Uterus (tissue), 4 donors: ENCODE data around the gene ZNF771. TPM values are rescaled to one million over a fixed set of nuclear protein-coding genes. Genes with fewer than 3 reads are reported as not detected.

ENCODE experiments used
- DNase-seq, 2 donors: peaks; one replicate each; pipeline ENCODE4 v3.0.0-alpha.2; 2019 to 2020
- H3K27ac ChIP-seq, 2 donors: fragments of 200-600 bp; sonication (generic); 1 replicate in 1 of 2; 2 replicates in 1 of 2; pipeline ENCODE4 v1.5.1; 2016 to 2018
- H3K27me3 ChIP-seq, 2 donors: fragments of 200-600 bp; sonication (generic); one replicate each; pipeline ENCODE4 v1.5.1; 2018 to 2019; ENCODE audit warnings: control low read depth in 1 of 2
- H3K36me3 ChIP-seq, 2 donors: fragments of 200-600 bp; sonication (generic); one replicate each; pipeline ENCODE4 v1.5.1; 2019; ENCODE audit warnings: control low read depth in 1 of 2
- H3K4me1 ChIP-seq, 2 donors: fragments of 200-600 bp; sonication (generic); one replicate each; pipeline ENCODE4 v1.5.1; 2018 to 2019; ENCODE audit warnings: control low read depth in 1 of 2
- H3K4me3 ChIP-seq, 2 donors: fragments of 200-600 bp; sonication (generic); 1 replicate in 1 of 2; 2 replicates in 1 of 2; pipeline ENCODE4 v1.5.1; 2018 to 2019; ENCODE audit warnings: mild to moderate bottlenecking in 1 of 2
- H3K9me3 ChIP-seq, 2 donors: fragments of 200-600 bp; sonication (generic); one replicate each; pipeline ENCODE4 v1.5.1; 2019; ENCODE audit warnings: control low read depth in 1 of 2
- POLR2A ChIP-seq, 2 donors: fragments of 450-650 bp; IDR thresholded peaks; one replicate each; pipeline ENCODE4 v1.6.1; 2016; ENCODE audit warnings: antibody characterized with exemption in 2 of 2, mild to moderate bottlenecking in 1 of 2, moderate library complexity in 1 of 2
- intact Hi-C: fragments of 100-400 bp; cut with DNase I; formaldehyde crosslinking; loops from one replicate; pipeline ENCODE4 v1.15.1; 2023; ENCODE audit warnings: low total_unique reads
- total RNA-seq, 4 donors: library from RNA; depleted of rRNA in 3 of 4; stranded (reverse); fragments of >200 nt in 3 of 4; gene quantifications; one replicate each; pipeline versions ENCODE4 v1.1.0 to v1.2.4, GENCODE V29; 2014 to 2023
- TF ChIP-seq, protein P1 (sequence below), 4 experiments: fragments of 200-600 bp in 2 of 4; fragments of 450-650 bp in 2 of 4; sonication (generic) in 2 of 4; IDR thresholded peaks; one replicate each; pipeline ENCODE4 v1.5.1; 2016 to 2019; ENCODE audit warnings: antibody characterized with exemption in 4 of 4, mild to moderate bottlenecking in 2 of 4, moderate library complexity in 1 of 4
- donor health status: DM: yes; HTN: yes; CAD: no.

Gene ZNF771
- total RNA-seq, 4 donors from 2014 or later, result 12.2 to 75.3 (median 25.6) TPM

DNA sequence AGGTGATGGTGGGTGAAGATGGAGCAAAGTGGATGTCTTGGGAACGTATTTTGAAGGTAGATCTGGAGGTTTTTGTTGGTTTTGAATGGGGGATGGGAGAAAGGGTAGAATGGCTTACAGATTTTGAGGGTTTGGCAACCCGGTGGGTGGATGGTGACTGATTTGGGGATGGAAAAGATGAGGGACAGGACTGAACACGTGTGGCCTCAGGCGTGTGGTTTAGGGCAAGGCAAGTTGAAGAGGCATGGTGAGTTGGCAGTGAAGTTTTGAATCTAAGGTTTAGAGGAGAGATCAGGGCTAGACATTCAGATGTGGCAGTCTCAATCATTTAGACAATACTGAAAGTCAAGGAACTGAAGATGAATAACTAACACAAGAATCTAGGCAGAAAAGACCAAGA lies 27.4 kb downstream of the ZNF771 start:
- H3K36me3 ChIP-seq, result no peaks in the 10 kb centered on the region
- H3K4me3 ChIP-seq, result no peak overlapping the region
- DNase-seq, result no peak
- no peak overlapping the region for H3K27ac ChIP-seq
- no peaks in the 10 kb centered on the region for H3K4me1 ChIP-seq
- no peak for TF ChIP-seq POLR2A (IDR thresholded peaks at IDR 0.05)
- TF ChIP-seq, protein P1, sequence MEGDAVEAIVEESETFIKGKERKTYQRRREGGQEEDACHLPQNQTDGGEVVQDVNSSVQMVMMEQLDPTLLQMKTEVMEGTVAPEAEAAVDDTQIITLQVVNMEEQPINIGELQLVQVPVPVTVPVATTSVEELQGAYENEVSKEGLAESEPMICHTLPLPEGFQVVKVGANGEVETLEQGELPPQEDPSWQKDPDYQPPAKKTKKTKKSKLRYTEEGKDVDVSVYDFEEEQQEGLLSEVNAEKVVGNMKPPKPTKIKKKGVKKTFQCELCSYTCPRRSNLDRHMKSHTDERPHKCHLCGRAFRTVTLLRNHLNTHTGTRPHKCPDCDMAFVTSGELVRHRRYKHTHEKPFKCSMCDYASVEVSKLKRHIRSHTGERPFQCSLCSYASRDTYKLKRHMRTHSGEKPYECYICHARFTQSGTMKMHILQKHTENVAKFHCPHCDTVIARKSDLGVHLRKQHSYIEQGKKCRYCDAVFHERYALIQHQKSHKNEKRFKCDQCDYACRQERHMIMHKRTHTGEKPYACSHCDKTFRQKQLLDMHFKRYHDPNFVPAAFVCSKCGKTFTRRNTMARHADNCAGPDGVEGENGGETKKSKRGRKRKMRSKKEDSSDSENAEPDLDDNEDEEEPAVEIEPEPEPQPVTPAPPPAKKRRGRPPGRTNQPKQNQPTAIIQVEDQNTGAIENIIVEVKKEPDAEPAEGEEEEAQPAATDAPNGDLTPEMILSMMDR (IDR thresholded peaks at IDR 0.05), result no peak
- intact Hi-C loops, result no loop called here
- no peaks in the 10 kb centered on the region for H3K27me3 ChIP-seq
- H3K9me3 ChIP-seq, result no peaks in the 10 kb centered on the region

DNA sequence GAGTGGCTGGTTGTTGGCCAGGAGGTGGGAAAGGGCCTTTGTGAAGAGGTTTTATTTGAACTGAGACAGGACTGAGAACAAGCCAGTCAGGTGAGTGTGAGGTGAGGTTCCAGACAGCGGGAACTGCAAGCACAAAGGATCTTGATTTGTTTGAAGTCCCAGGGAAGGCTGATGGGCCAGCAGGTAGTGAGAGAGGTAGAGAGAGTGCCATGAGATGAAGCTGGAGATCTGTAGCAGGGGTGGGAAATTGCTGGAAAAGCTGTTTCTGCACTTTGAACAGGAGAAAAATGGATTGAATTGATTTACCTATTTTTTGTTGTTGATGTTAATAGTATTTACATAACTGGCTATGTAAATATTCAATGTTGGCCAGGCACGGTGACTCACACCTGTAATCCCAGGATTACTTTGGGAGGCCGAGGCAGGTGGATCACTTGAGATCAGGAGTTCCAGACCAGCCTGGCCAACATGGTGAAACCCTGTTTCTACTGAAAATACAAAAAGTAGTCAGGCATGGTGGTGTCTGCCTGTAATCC lies 30.2 kb downstream of the ZNF771 start:
- Histone ChIP-seq H3K4me3 (no peak overlapping the region), H3K4me1 (no peaks in the 10 kb centered on the region), H3K36me3 (no peaks in the 10 kb centered on the region), H3K27me3 (no peaks in the 10 kb centered on the region), H3K9me3 (no peaks in the 10 kb centered on the region), H3K27ac (no peak overlapping the region)
- intact Hi-C loops, result no loop called here
- no peak for DNase-seq
- TF ChIP-seq, protein P1 (IDR thresholded peaks at IDR 0.05), result no peak
- no peak for TF ChIP-seq POLR2A (IDR thresholded peaks at IDR 0.05)

DNA sequence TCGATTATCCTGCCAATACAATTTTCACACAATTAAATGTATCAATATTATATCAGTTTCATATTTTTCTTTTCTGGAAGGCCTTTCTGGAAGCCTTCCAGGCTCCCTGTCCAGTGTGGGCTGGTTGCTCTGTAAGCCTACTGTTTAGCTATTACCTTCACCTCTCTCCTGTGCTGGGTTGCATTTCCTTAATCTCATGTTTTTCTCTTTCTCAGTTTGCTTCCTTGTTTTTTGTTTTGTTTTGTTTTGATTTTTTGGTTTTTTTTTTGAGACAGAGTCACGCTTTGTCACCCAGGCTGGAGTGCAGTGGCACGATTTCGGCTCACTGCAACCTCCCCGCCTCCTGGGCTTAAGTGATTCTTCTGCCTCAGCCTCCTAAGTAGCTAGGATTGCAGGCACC lies 31.4 kb downstream of the ZNF771 start:
- Histone ChIP-seq H3K9me3 (no peaks in the 10 kb centered on the region), H3K27ac (no peak overlapping the region), H3K4me3 (no peak overlapping the region), H3K36me3 (no peaks in the 10 kb centered on the region), H3K27me3 (no peaks in the 10 kb centered on the region), H3K4me1 (no peaks in the 10 kb centered on the region)
- DNase-seq, result no peak
- intact Hi-C loops, result no loop called here
- TF ChIP-seq POLR2A (IDR thresholded peaks at IDR 0.05), result no peak
- TF ChIP-seq, protein P1 (IDR thresholded peaks at IDR 0.05), result no peak

DNA sequence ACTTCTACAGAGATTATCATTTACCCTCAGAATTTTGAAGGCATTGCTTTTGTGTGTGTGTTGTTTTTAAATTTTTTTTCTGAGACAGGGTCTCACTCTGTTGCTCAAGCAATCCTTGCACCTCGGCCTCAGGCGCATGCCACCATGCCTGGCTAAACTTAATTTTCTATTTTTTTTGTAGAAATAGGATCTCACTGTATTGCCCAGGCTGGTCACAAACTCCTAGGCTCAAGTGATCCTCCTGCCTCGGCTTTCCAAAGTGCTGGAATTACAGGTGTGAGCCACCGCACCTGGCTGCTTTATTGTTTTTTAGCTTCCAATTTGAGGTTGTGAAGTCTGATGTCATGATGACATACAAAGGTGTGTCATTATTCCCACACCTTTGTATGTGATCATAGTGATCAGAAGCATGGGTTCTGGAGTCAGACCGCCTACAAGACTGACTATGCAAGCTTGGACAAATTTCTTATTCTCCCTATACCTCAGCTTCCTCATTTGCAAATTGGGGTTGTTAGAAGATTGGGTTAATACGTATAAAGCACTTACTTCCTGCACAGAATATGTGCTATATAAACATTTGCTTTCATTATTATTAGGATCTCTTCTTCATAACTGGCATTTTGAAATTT lies 32.4 kb downstream of the ZNF771 start:
- no peaks in the 10 kb centered on the region for H3K9me3 ChIP-seq
- intact Hi-C loops, result no loop called here
- no peaks in the 10 kb centered on the region for H3K4me1 ChIP-seq
- no peak overlapping the region for H3K4me3 ChIP-seq
- no peak for DNase-seq
- H3K27ac ChIP-seq, result no peak overlapping the region
- H3K36me3 ChIP-seq, result no peaks in the 10 kb centered on the region
- no peaks in the 10 kb centered on the region for H3K27me3 ChIP-seq
- no peak for TF ChIP-seq POLR2A (IDR thresholded peaks at IDR 0.05)
- TF ChIP-seq, protein P1 (IDR thresholded peaks at IDR 0.05), result no peak

DNA sequence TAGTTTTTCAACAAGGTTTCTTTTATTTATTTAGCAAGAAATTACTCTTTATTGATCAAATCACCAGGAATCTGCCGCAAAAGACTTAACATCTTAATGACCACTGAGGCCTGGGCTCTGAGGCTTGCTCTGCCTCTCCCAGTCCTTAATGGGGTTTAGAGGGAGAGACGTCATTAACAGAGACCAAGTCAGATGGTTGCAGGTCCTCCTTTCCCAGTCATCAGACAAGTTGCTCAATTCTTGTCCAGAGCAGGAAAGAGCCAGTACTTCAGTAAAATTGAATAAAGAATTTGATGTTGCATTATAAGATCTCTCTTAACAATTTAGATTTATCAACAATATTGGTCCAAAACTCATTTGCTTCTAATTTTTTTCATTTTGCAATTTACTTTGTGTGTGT lies 36.2 kb downstream of the ZNF771 start:
- Histone ChIP-seq H3K4me1 (no peaks in the 10 kb centered on the region), H3K4me3 (no peak overlapping the region), H3K27me3 (no peaks in the 10 kb centered on the region), H3K27ac (no peak overlapping the region), H3K9me3 (no peaks in the 10 kb centered on the region), H3K36me3 (no peaks in the 10 kb centered on the region)
- TF ChIP-seq, protein P1 (IDR thresholded peaks at IDR 0.05), result no peak
- no peak for TF ChIP-seq POLR2A (IDR thresholded peaks at IDR 0.05)
- DNase-seq, result no peak
- intact Hi-C loops, result no loop called here
